ENCODE measurements around the gene AQP11.

AQP11 gene

GRCh38 chr11:77656362-77656761 lies 66.6 kb downstream of the AQP11 start:
- Histone ChIP-seq H3K27me3 (ENCODE audit: control insufficient read depth, insufficient read depth, low read length, poor library complexity, severe bottlenecking) (no peaks in the 10 kb centered on the region), H3K4me1 (ENCODE audit: control insufficient read depth, insufficient read depth, low read length) (no peaks in the 10 kb centered on the region), H3K9me3 (ENCODE audit: control insufficient read depth, low read length) (no peaks in the 10 kb centered on the region), H3K4me3 (ENCODE audit: insufficient read depth, low read depth, low read length) (no peak overlapping the region), H3K36me3 (ENCODE audit: control insufficient read depth, insufficient read depth, low read length) (no peaks in the 10 kb centered on the region), H3K27ac (ENCODE audit: insufficient read depth, low read depth, low read length, poor library complexity, severe bottlenecking) (no peak overlapping the region)
- 89 to 90% methylated on average over 7 of the region's 7 CpGs for WGBS, 2 experiments

GRCh38 chr11:77658213-77659013 lies 68.7 kb downstream of the AQP11 start:
- no peaks in the 10 kb centered on the region for H3K36me3 ChIP-seq (ENCODE audit: control insufficient read depth, insufficient read depth, low read length)
- H3K27me3 ChIP-seq (ENCODE audit: control insufficient read depth, insufficient read depth, low read length, poor library complexity, severe bottlenecking): no peaks in the 10 kb centered on the region
- H3K9me3 ChIP-seq (ENCODE audit: control insufficient read depth, low read length): no peaks in the 10 kb centered on the region
- H3K27ac ChIP-seq (ENCODE audit: insufficient read depth, low read depth, low read length, poor library complexity, severe bottlenecking): no peak overlapping the region
- no peak overlapping the region for H3K4me3 ChIP-seq (ENCODE audit: insufficient read depth, low read depth, low read length)
- 93% methylated on average over 4 of the region's 4 CpGs for WGBS, 2 experiments
- H3K4me1 ChIP-seq (ENCODE audit: control insufficient read depth, insufficient read depth, low read length): no peaks in the 10 kb centered on the region

Data from ectodermal cell (in vitro differentiated cells).